ES-I3 (cell line): ENCODE data around the gene FREM3.
"Not testable (repeated sequence)": the region's sequence is repeated elsewhere in the genome, so short reads cannot be mapped to it uniquely, and the experiment has no call there.

Experiments
- H3K36me3 ChIP-seq: 2 replicates; pipeline ENCODE4 v1.6.1; 2013; ENCODE audit warnings: mild to moderate bottlenecking, low read length, control low read depth, moderate library complexity; ENCODE audit not compliant: insufficient read depth
- H3K4me1 ChIP-seq: 2 replicates; pipeline ENCODE4 v1.6.1; 2013; ENCODE audit warnings: mild to moderate bottlenecking, control low read depth, low read length; ENCODE audit not compliant: insufficient read depth
- H3K9ac ChIP-seq: 2 replicates; pipeline ENCODE4 v1.6.1; 2013; ENCODE audit warnings: low read depth, mild to moderate bottlenecking, low read length, moderate library complexity
- H3K9me3 ChIP-seq: 2 replicates; pipeline ENCODE4 v1.6.1; 2013; ENCODE audit warnings: mild to moderate bottlenecking, low read length, moderate library complexity; ENCODE audit not compliant: control insufficient read depth, insufficient read depth

The FREM3 gene

GRCh38 chr4:143700416-143701352 is at the start of gene FREM3:
Gene FREM3, minus strand, starts transcription at chr4:143700675. Its CDS starts 0 bp downstream, at chr4:143700675.
- no peaks in the 10 kb centered on the region for H3K9me3 ChIP-seq
- no peaks in the 10 kb centered on the region for H3K36me3 ChIP-seq
- no peaks in the 10 kb centered on the region for H3K4me1 ChIP-seq
- H3K9ac ChIP-seq, result peak within 1 kb of the TSS; percentile 51; the same call in 1 of the 2 replicates

DNA sequence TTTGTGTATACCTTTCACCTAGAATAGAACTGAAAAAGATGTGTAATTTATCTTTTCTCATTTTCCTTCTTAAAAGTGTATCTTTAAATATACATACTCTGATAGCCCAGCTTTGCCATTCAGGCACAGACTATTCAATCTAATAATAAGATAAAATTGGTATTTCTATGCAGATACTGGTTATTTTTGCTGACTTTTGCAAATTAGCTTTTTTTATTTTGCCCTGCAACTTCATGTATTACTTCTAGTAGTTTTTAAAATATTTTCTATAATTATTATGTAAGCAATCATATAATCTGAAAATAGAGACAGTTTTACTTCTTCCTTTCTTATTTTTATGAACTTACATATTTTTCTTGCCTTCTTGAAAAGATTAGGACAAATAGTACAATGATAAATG is 45.4 kb upstream of the FREM3 start:
- Histone ChIP-seq H3K9ac (no peak overlapping the region), H3K36me3 (no peaks in the 10 kb centered on the region), H3K9me3 (no peaks in the 10 kb centered on the region), H3K4me1 (peaks cover 4% of the 10 kb centered on the region; the same call in 1 of the 2 replicates)

- no peaks in the 10 kb centered on the region for H3K9me3 ChIP-seq
- no peaks in the 10 kb centered on the region for H3K36me3 ChIP-seq
- no peak overlapping the region for H3K9ac ChIP-seq
- no peaks in the 10 kb centered on the region for H3K4me1 ChIP-seq
These were observed 43.1 kb upstream of the FREM3 start for GRCh38 chr4:143743591-143743990.

- Histone ChIP-seq H3K9me3 (no peaks in the 10 kb centered on the region), H3K36me3 (no peaks in the 10 kb centered on the region), H3K9ac (no peak overlapping the region), H3K4me1 (no peaks in the 10 kb centered on the region)
These were observed 42.4 kb upstream of the FREM3 start for GRCh38 chr4:143742834-143743233.

DNA sequence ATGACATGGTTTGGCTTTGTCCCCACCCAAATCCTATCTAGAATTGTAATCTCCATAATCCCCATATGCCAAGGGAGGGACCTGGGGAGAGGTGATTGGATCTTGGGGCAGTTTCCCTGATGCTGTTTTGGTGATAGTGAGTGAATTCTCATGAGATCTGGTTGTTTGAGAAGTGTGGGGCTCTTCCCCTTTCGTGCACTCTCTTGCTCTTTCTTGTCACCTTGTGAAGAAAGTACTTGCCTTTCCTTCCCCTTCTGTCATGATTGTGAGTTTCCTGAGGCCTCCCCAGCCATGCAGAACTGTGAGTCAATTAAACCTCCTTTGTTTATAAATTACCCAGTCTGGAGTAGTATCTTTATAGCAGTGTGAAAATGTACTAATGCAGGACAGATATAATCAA is 36.4 kb upstream of the FREM3 start:
- Histone ChIP-seq H3K4me1 (no peaks in the 10 kb centered on the region), H3K9ac (no peak overlapping the region), H3K36me3 (no peaks in the 10 kb centered on the region), H3K9me3 (no peaks in the 10 kb centered on the region)

GRCh38 chr4:143736061-143736460 is 35.6 kb upstream of the FREM3 start:
- not testable (repeated sequence) for H3K4me1 ChIP-seq, H3K9ac ChIP-seq, H3K36me3 ChIP-seq, H3K9me3 ChIP-seq

DNA sequence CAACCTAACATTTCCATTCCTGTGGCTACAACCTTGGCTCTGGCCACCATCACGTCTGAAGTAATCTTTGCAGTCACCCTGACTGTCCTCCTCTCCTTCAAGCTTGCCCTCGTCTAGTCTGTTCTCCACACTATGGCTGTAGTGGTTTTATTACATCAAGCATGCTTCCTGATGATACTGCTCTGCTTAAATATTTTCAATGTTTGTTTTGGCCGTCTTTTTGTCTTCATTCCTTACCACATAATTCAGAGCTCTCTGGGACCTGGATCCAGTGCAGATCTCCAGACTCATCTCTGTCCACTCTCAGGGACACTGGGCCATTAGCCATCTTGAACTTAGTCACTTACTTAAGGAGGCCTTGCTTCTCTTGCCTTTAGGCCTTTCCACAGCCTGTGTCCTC is 27.7 kb upstream of the FREM3 start:
- Histone ChIP-seq H3K9me3 (no peaks in the 10 kb centered on the region), H3K36me3 (no peaks in the 10 kb centered on the region), H3K4me1 (no peaks in the 10 kb centered on the region), H3K9ac (no peak overlapping the region)

GRCh38 chr4:143726714-143727113 is 26.2 kb upstream of the FREM3 start:
- Histone ChIP-seq H3K36me3 (no peaks in the 10 kb centered on the region), H3K4me1 (no peaks in the 10 kb centered on the region), H3K9me3 (no peaks in the 10 kb centered on the region), H3K9ac (no peak overlapping the region)

GRCh38 chr4:143721317-143721716 is 20.8 kb upstream of the FREM3 start:
- no peak overlapping the region for H3K9ac ChIP-seq
- H3K4me1 ChIP-seq, result no peaks in the 10 kb centered on the region
- no peaks in the 10 kb centered on the region for H3K36me3 ChIP-seq
- no peaks in the 10 kb centered on the region for H3K9me3 ChIP-seq

- not testable (repeated sequence) for H3K36me3 ChIP-seq, H3K4me1 ChIP-seq, H3K9ac ChIP-seq, H3K9me3 ChIP-seq
These were observed 18.3 kb upstream of the FREM3 start for GRCh38 chr4:143718748-143719147.

GRCh38 chr4:143713955-143714625 is 13.6 kb upstream of the FREM3 start:
- no peak overlapping the region for H3K9ac ChIP-seq

DNA sequence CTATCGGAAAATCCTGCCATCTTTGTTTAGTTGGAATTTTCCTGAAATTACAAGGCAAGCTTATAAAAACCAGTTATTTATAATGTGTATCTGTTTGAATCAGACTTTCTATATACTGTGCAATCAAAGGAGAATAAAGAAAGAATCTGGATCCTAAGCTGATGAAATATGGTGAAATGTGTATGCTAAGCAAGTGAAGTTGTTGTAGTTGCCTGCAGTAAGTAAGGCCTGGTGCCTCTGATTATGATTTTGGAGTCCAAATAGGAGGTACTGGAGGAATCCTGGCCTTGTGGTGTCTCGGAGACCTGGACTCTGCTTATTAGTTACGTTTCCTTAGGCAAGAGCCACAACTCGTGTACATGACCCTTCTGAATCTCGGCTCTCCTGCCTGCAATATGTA is 13.1 kb upstream of the FREM3 start:
- H3K9ac ChIP-seq, result no peak overlapping the region
- no peaks in the 10 kb centered on the region for H3K36me3 ChIP-seq
- H3K9me3 ChIP-seq, result no peaks in the 10 kb centered on the region
- peaks cover 12% of the 10 kb centered on the region; the same call in 1 of the 2 replicates for H3K4me1 ChIP-seq

More at GRCh38 chr4:143713955-143714625, 13.6 kb upstream of the FREM3 start:
- Histone ChIP-seq H3K9me3 (no peaks in the 10 kb centered on the region), H3K4me1 (peaks cover 12% of the 10 kb centered on the region; the same call in 1 of the 2 replicates), H3K36me3 (no peaks in the 10 kb centered on the region)

DNA sequence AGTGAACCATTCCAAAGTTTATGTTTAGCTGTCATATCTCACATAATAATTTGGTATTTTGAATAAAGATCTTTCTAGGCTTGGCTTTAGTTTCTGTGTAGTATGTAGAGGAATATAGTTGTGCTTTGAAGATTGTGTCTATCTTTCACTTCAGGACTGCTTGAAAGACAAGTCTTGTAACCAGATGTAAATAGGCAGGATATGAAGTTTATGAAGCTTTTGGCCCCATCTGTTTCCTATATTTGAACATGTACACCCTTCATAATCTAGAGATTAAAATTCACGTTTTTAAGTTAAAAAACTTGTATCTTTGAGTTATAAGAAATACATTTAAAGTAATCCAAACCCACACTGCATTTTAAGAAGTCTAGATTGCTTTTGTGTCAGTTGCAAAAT is 11.7 kb upstream of the FREM3 start:
- H3K9me3 ChIP-seq, result no peaks in the 10 kb centered on the region

DNA sequence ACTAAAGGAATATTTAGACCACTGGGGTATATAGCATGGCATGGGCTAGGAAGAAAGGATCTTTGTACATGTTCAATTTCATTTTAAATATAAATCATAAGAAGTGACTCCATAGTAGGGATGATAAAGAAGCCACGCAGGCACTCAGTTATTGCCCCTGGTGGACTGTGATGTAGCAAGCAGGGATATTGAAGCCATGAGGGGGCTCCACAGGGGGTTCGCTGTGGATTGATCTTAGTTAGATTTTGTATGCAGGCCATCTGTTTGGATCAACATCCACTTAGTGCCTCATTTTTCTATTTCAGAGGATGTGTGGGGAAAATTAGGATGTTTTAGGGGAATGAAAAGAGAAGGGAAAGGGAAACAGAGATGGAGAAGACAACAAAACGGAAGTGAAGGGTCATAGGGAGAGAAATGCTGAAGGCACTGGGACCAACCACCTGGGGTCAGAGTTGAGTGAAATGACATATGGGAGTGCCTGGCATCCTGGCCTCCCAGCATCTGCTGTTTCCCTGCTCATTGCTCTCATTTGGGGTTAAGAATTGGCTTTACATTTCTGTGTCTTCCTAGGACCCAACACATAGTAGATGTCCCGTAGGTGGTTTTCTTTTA is 11.2 kb upstream of the FREM3 start:
- Histone ChIP-seq H3K36me3 (no peaks in the 10 kb centered on the region), H3K4me1 (peaks cover 12% of the 10 kb centered on the region; the same call in 1 of the 2 replicates), H3K9ac (no peak overlapping the region), H3K9me3 (no peaks in the 10 kb centered on the region)

More for the DNA sequence above, 11.7 kb upstream of the FREM3 start:
- H3K9ac ChIP-seq, result no peak overlapping the region
- peaks cover 12% of the 10 kb centered on the region; the same call in 1 of the 2 replicates for H3K4me1 ChIP-seq
- no peaks in the 10 kb centered on the region for H3K36me3 ChIP-seq
